Liver (tissue), 9 donors: ENCODE results near the gene HOXA7. TPM values are rescaled to one million over a fixed set of nuclear protein-coding genes. Genes with fewer than 3 reads are reported as not detected.

ENCODE experiments used
- DNase-seq: peaks from one replicate; pipeline ENCODE4 v3.0.0-alpha.2; 2017; ENCODE audit warnings: low spot score
- H3K27ac ChIP-seq, 2 donors: one replicate each; pipeline ENCODE4 v1.7.0; 2013; ENCODE audit warnings: inconsistent platforms in 2 of 2, low read length in 2 of 2, control low read depth in 1 of 2, low read depth in 1 of 2, mild to moderate bottlenecking in 1 of 2
- H3K27me3 ChIP-seq, 4 donors: one replicate each; pipeline versions ENCODE4 v1.6.1 to v1.7.0; 2013; ENCODE audit warnings: low read length in 3 of 4, inconsistent platforms in 1 of 4, mild to moderate bottlenecking in 1 of 4, moderate library complexity in 1 of 4; ENCODE audit not compliant: control insufficient read depth in 4 of 4, insufficient read depth in 4 of 4
- H3K36me3 ChIP-seq, 4 donors: one replicate each; pipeline versions ENCODE4 v1.6.1 to v1.7.0; 2013; ENCODE audit warnings: low read length in 3 of 4, mild to moderate bottlenecking in 3 of 4, low read depth in 1 of 4, moderate library complexity in 1 of 4; ENCODE audit not compliant: control insufficient read depth in 4 of 4, insufficient read depth in 3 of 4
- H3K4me1 ChIP-seq, 4 donors: one replicate each; pipeline versions ENCODE4 v1.6.1 to v1.7.0; 2013; ENCODE audit warnings: low read length in 3 of 4, mild to moderate bottlenecking in 3 of 4, moderate library complexity in 1 of 4; ENCODE audit not compliant: control insufficient read depth in 4 of 4, insufficient read depth in 4 of 4
- H3K4me3 ChIP-seq, 3 donors: one replicate each; pipeline versions ENCODE4 v1.6.1 to v1.7.0; 2013; ENCODE audit warnings: low read length in 3 of 3, control low read depth in 1 of 3, low read depth in 1 of 3, mild to moderate bottlenecking in 1 of 3
- H3K9ac ChIP-seq, 2 donors: one replicate each; pipeline ENCODE4 v1.7.0; 2013; ENCODE audit warnings: low read length in 2 of 2, mild to moderate bottlenecking in 2 of 2, moderate library complexity in 2 of 2, control low read depth in 1 of 2, low read depth in 1 of 2
- H3K9me3 ChIP-seq, 4 donors: one replicate each; pipeline versions ENCODE4 v1.6.1 to v1.7.0; 2013; ENCODE audit warnings: low read length in 3 of 4; ENCODE audit not compliant: control insufficient read depth in 4 of 4
- EGR1 ChIP-seq, 2 donors: IDR thresholded peaks; 2 replicates each; pipeline ENCODE4 v1.6.1; 2016 to 2018; ENCODE audit warnings: antibody characterized with exemption in 2 of 2, low read depth in 2 of 2
- FOXA1 ChIP-seq: IDR thresholded peaks from 2 replicates; pipeline ENCODE4 v1.6.1; 2016; ENCODE audit warnings: antibody characterized with exemption
- GABPA ChIP-seq, 2 donors: IDR thresholded peaks in 1 of 2; conservative IDR thresholded peaks in 1 of 2; 2 replicates each; pipeline ENCODE4 v1.6.1; 2016; ENCODE audit warnings: antibody characterized with exemption in 2 of 2, mild to moderate bottlenecking in 1 of 2, moderate library complexity in 1 of 2
- HNF4A ChIP-seq, 2 donors: conservative IDR thresholded peaks; 2 replicates each; pipeline ENCODE4 v1.6.1; 2016; ENCODE audit warnings: antibody characterized with exemption in 2 of 2, mild to moderate bottlenecking in 2 of 2
- HNF4G ChIP-seq: IDR thresholded peaks from 2 replicates; pipeline ENCODE4 v1.6.1; 2016; ENCODE audit warnings: antibody characterized with exemption
- JUND ChIP-seq, 2 donors: IDR thresholded peaks; 2 replicates each; pipeline ENCODE4 v1.6.1; 2016; ENCODE audit warnings: antibody characterized with exemption in 2 of 2
- NR2F2 ChIP-seq: IDR thresholded peaks from 2 replicates; pipeline ENCODE4 v1.6.1; 2016; ENCODE audit warnings: antibody characterized with exemption
- RXRA ChIP-seq, 2 donors: IDR thresholded peaks; 2 replicates each; pipeline ENCODE4 v1.6.1; 2017 to 2018; ENCODE audit warnings: antibody characterized with exemption in 2 of 2, mild to moderate bottlenecking in 1 of 2
- SP1 ChIP-seq: IDR thresholded peaks from 2 replicates; pipeline ENCODE4 v1.6.1; 2018; ENCODE audit warnings: antibody characterized with exemption, mild to moderate bottlenecking
- TAF1 ChIP-seq: conservative IDR thresholded peaks from 2 replicates; pipeline ENCODE4 v1.6.1; 2016; ENCODE audit warnings: antibody characterized with exemption, mild to moderate bottlenecking
- YY1 ChIP-seq: IDR thresholded peaks from 2 replicates; pipeline ENCODE4 v1.6.1; 2016; ENCODE audit warnings: antibody characterized with exemption, mild to moderate bottlenecking
- WGBS: extraction: QIAGEN DNeasy Blood & Tissue Kit; methylation state at CpG from one replicate; pipeline ENCODE4 v1.1.7; 2013; 5-methylcytosine and 5-hydroxymethylcytosine counted together
- polyA plus RNA-seq, 2 donors: library from polyadenylated mRNA; stranded (reverse) in 1 of 2; unstranded in 1 of 2; fragments of 200-250 nt in 1 of 2; fragments of >200 nt in 1 of 2; fragmentation: Nextera tagmentation in 1 of 2; extraction: Ambion mirVana in 1 of 2; gene quantifications; one replicate each; pipeline versions ENCODE4 v1.2.1 to v1.2.3, GENCODE V29; 2013 to 2015
- total RNA-seq, 2 donors: library from RNA; depleted of rRNA; stranded (reverse); fragments of >200 nt; gene quantifications; one replicate each; pipeline ENCODE4 v1.2.3, GENCODE V29; 2014
- TF ChIP-seq, protein P1 (sequence below): fragments of 150-350 bp; IDR thresholded peaks from 2 replicates; pipeline ENCODE4 v1.5.1; 2017; ENCODE audit warnings: improper control_type of control experiment, low read depth, low read length; ENCODE audit not compliant: missing input control
- TF ChIP-seq, protein P2 (sequence below): IDR thresholded peaks from 2 replicates; pipeline ENCODE4 v1.6.1; 2016; ENCODE audit warnings: antibody characterized with exemption
- TF ChIP-seq, protein P3 (sequence below): IDR thresholded peaks from 2 replicates; pipeline ENCODE4 v1.6.1; 2016; ENCODE audit warnings: antibody characterized with exemption, mild to moderate bottlenecking
- TF ChIP-seq, protein P4 (sequence below): IDR thresholded peaks from 2 replicates; pipeline ENCODE4 v1.6.1; 2016; ENCODE audit warnings: antibody characterized with exemption
- donor health status: healthy.
- donor health status: healthy.
- donor health status: healthy.
- donor health status: healthy.
- donor health status: healthy.

Gene HOXA7
- total and polyA plus RNA-seq, 4 donors: under 0.01 to 0.05 TPM; not detected in 2

DNA sequence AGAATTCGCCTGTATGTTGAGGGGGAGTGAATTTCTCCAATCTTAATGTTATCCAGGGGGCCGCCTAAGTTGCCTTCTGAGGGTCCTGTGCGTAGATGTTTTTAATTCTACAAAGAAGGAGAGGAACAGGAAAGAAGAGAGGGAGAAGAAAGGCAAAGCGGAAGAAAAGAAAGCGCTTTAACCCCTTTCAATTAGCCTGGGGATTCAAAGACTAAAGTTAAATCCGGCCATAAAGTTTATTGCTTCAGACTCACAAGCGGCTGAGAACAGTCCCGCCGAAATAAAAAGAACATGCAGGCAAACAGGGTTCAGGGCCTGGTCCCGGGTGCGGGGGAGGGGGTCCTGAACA, 17.5 kb downstream of the HOXA7 start:
- peaks cover 0 to 7% (median 0%) of the 10 kb centered on the region in 4 donors for H3K9me3 ChIP-seq
- TF ChIP-seq SP1 (no peak), YY1 (no peak), JUND (IDR thresholded peaks at IDR 0.05) (no peak), EGR1 (IDR thresholded peaks at IDR 0.05; ENCODE audit: low read depth in 2 of 2) (no peak), GABPA (IDR thresholded peaks at IDR 0.05 in 1 of 2, conservative IDR thresholded peaks at IDR 0.05 in 1 of 2) (no peak), NR2F2 (no peak), RXRA (IDR thresholded peaks at IDR 0.05) (no peak), TAF1 (no peak), FOXA1 (no peak), HNF4G (no peak)
- TF ChIP-seq, protein P1, sequence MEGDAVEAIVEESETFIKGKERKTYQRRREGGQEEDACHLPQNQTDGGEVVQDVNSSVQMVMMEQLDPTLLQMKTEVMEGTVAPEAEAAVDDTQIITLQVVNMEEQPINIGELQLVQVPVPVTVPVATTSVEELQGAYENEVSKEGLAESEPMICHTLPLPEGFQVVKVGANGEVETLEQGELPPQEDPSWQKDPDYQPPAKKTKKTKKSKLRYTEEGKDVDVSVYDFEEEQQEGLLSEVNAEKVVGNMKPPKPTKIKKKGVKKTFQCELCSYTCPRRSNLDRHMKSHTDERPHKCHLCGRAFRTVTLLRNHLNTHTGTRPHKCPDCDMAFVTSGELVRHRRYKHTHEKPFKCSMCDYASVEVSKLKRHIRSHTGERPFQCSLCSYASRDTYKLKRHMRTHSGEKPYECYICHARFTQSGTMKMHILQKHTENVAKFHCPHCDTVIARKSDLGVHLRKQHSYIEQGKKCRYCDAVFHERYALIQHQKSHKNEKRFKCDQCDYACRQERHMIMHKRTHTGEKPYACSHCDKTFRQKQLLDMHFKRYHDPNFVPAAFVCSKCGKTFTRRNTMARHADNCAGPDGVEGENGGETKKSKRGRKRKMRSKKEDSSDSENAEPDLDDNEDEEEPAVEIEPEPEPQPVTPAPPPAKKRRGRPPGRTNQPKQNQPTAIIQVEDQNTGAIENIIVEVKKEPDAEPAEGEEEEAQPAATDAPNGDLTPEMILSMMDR: no peak
- TF ChIP-seq, protein P2, sequence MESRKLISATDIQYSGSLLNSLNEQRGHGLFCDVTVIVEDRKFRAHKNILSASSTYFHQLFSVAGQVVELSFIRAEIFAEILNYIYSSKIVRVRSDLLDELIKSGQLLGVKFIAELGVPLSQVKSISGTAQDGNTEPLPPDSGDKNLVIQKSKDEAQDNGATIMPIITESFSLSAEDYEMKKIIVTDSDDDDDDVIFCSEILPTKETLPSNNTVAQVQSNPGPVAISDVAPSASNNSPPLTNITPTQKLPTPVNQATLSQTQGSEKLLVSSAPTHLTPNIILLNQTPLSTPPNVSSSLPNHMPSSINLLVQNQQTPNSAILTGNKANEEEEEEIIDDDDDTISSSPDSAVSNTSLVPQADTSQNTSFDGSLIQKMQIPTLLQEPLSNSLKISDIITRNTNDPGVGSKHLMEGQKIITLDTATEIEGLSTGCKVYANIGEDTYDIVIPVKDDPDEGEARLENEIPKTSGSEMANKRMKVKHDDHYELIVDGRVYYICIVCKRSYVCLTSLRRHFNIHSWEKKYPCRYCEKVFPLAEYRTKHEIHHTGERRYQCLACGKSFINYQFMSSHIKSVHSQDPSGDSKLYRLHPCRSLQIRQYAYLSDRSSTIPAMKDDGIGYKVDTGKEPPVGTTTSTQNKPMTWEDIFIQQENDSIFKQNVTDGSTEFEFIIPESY: no peak
- TF ChIP-seq, protein P3, sequence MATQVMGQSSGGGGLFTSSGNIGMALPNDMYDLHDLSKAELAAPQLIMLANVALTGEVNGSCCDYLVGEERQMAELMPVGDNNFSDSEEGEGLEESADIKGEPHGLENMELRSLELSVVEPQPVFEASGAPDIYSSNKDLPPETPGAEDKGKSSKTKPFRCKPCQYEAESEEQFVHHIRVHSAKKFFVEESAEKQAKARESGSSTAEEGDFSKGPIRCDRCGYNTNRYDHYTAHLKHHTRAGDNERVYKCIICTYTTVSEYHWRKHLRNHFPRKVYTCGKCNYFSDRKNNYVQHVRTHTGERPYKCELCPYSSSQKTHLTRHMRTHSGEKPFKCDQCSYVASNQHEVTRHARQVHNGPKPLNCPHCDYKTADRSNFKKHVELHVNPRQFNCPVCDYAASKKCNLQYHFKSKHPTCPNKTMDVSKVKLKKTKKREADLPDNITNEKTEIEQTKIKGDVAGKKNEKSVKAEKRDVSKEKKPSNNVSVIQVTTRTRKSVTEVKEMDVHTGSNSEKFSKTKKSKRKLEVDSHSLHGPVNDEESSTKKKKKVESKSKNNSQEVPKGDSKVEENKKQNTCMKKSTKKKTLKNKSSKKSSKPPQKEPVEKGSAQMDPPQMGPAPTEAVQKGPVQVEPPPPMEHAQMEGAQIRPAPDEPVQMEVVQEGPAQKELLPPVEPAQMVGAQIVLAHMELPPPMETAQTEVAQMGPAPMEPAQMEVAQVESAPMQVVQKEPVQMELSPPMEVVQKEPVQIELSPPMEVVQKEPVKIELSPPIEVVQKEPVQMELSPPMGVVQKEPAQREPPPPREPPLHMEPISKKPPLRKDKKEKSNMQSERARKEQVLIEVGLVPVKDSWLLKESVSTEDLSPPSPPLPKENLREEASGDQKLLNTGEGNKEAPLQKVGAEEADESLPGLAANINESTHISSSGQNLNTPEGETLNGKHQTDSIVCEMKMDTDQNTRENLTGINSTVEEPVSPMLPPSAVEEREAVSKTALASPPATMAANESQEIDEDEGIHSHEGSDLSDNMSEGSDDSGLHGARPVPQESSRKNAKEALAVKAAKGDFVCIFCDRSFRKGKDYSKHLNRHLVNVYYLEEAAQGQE: no peak
- TF ChIP-seq, protein P4, sequence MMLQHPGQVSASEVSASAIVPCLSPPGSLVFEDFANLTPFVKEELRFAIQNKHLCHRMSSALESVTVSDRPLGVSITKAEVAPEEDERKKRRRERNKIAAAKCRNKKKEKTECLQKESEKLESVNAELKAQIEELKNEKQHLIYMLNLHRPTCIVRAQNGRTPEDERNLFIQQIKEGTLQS: no peak
- WGBS: 36% methylated on average over 11 of the region's 11 CpGs
- peaks cover 0 to 14% (median 6%) of the 10 kb centered on the region in 4 donors for H3K4me1 ChIP-seq
- no peak overlapping the region for H3K27ac ChIP-seq
- H3K27me3 ChIP-seq: peaks cover 6 to 20% (median 14%) of the 10 kb centered on the region in 4 donors
- H3K9ac ChIP-seq: no peak overlapping the region
- no peaks in the 10 kb centered on the region for H3K36me3 ChIP-seq
- DNase-seq: no peak
- no peak overlapping the region for H3K4me3 ChIP-seq

DNA sequence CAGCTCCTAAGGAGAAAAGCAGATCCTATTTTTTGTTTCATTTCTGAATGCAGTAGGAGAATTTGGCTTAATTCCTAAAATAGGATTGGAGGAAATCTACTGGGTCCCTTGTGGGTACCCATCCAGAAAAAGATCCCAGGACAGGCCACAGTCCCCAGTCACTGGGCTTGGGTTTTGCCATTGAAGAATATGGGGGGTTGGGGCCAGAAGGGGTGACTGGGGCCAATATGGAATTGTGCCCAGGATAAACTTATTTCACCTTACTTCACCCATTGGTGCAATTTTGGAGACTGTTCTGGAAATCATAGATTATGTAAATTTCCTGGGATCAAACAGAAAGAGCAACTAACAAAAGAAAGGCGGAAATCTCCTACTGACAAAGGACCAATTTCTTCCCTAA, 18.0 kb downstream of the HOXA7 start:
- DNase-seq: no peak
- Histone ChIP-seq H3K4me1 (peaks cover 0 to 9% (median 6%) of the 10 kb centered on the region in 4 donors), H3K27me3 (peaks cover 6 to 18% (median 16%) of the 10 kb centered on the region in 4 donors), H3K4me3 (no peak overlapping the region), H3K36me3 (no peaks in the 10 kb centered on the region), H3K9ac (no peak overlapping the region), H3K9me3 (peaks cover 0 to 3% (median 0%) of the 10 kb centered on the region in 4 donors), H3K27ac (no peak overlapping the region)
- no peak for TF ChIP-seq HNF4A (conservative IDR thresholded peaks at IDR 0.05)
- 59% methylated on average over 1 of the region's 1 CpG for WGBS
